Peyer's patch (tissue), 4 donors: Measurements from ENCODE around the gene IL4I1. TPM values are rescaled to one million over a fixed set of nuclear protein-coding genes. Genes with fewer than 3 reads are reported as not detected.

Source experiments
- DNase-seq, 3 donors: peaks; one replicate each; pipeline ENCODE4 v3.0.0-alpha.2; 2017 to 2019
- H3K27ac ChIP-seq, 4 donors: fragments of 200-600 bp; sonication (generic); one replicate each; pipeline ENCODE4 v1.5.1; 2016 to 2019
- H3K27me3 ChIP-seq, 2 donors: fragments of 200-600 bp; sonication (generic); one replicate each; pipeline ENCODE4 v1.5.1; 2019
- H3K36me3 ChIP-seq, 3 donors: fragments of 200-600 bp; sonication (generic); one replicate each; pipeline ENCODE4 v1.5.1; 2016 to 2019
- H3K4me1 ChIP-seq, 4 donors: fragments of 200-600 bp; sonication (generic); one replicate each; pipeline ENCODE4 v1.5.1; 2016 to 2019
- H3K4me3 ChIP-seq, 4 donors: fragments of 200-600 bp; sonication (generic); 1 replicate in 3 of 4; 2 replicates in 1 of 4; pipeline ENCODE4 v1.5.1; 2016 to 2019; ENCODE audit warnings: mild to moderate bottlenecking in 1 of 4
- H3K9me3 ChIP-seq, 4 donors: fragments of 200-600 bp; sonication (generic); one replicate each; pipeline ENCODE4 v1.5.1; 2016 to 2019; ENCODE audit warnings: mild to moderate bottlenecking in 1 of 4
- POLR2A ChIP-seq, 2 donors: fragments of 450-650 bp; IDR thresholded peaks; one replicate each; pipeline ENCODE4 v1.5.1; 2017; ENCODE audit warnings: antibody characterized with exemption in 2 of 2, mild to moderate bottlenecking in 2 of 2, moderate library complexity in 2 of 2
- total RNA-seq, 4 donors: library from RNA; depleted of rRNA; stranded (reverse); fragments of >200 nt; gene quantifications; one replicate each; pipeline ENCODE4 v1.1.0, GENCODE V29; 2016
- TF ChIP-seq, protein P1 (sequence below), 6 experiments: fragments of 450-650 bp in 4 of 6; fragments of 200-600 bp in 2 of 6; sonication (generic) in 1 of 6; IDR thresholded peaks; one replicate each; pipeline ENCODE4 v1.5.1; 2017 to 2019; ENCODE audit warnings: antibody characterized with exemption in 6 of 6, mild to moderate bottlenecking in 3 of 6, moderate library complexity in 1 of 6

The IL4I1 gene
- total RNA-seq, 4 donors from 2014 or later = not detected

DNA sequence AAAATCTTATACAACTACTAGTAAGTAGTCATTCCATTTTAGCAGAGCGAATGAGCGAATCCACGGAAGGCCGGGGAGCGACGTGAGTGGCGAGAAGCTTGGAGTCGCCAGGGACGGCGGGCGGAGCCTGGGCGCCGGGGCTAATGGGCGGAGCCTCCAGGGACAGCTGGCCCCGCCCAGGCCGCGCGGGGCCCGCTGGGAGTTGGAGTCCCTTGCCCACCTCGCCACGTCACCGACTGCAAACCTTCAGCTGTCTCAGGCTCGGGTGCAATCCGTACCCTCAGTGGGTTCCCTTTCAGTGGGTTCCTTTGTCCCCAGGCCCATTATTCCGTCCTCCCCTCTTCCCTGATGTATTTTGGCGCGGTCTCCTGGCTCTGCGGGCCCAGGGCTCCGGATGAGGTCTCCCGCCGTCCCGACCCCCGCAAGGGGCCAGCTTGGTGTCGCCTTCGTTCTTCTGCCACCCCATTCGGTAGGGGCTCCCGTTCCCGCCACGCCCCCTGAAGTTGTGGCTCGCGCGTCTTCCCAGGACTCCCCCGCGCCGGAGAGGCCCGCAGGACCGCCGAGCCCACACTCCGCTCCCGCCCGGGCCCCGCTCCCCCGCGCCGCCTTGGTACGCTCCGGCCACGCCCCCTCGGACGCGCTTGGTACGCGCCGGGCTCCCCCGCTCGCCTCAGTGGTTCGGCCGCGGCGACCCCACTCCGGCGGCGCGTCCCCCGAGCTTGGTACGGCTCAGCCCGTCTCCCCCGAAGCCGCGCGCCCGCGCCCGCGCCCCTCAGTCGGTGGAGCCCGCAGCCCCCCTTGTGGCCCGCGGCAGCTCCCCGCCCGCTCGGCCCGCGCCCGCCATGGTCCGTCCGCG, 46.0 kb downstream of the IL4I1 start, which contains the start of gene PTOV1:
Gene PTOV1, plus strand, starts transcription at position 673 of the 856 bp plus-strand sequence.
- Histone ChIP-seq H3K4me1 (peaks cover 0 to 17% (median 9%) of the 10 kb centered on the region in 4 donors), H3K4me3 (peak within 1 kb of the TSS; percentile 91 to 98 (median 96)), H3K27me3 (no peaks in the 10 kb centered on the region), H3K27ac (peak within 1 kb of the TSS; percentile 95 to 100 (median 99)), H3K9me3 (no peaks in the 10 kb centered on the region), H3K36me3 (peaks cover 0 to 11% (median 0%) of the 10 kb centered on the region in 3 donors)
- TF ChIP-seq POLR2A (IDR thresholded peaks at IDR 0.05) = peak; percentile 65 to 81
- TF ChIP-seq, protein P1, sequence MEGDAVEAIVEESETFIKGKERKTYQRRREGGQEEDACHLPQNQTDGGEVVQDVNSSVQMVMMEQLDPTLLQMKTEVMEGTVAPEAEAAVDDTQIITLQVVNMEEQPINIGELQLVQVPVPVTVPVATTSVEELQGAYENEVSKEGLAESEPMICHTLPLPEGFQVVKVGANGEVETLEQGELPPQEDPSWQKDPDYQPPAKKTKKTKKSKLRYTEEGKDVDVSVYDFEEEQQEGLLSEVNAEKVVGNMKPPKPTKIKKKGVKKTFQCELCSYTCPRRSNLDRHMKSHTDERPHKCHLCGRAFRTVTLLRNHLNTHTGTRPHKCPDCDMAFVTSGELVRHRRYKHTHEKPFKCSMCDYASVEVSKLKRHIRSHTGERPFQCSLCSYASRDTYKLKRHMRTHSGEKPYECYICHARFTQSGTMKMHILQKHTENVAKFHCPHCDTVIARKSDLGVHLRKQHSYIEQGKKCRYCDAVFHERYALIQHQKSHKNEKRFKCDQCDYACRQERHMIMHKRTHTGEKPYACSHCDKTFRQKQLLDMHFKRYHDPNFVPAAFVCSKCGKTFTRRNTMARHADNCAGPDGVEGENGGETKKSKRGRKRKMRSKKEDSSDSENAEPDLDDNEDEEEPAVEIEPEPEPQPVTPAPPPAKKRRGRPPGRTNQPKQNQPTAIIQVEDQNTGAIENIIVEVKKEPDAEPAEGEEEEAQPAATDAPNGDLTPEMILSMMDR (IDR thresholded peaks at IDR 0.05) = peak in 2 of 6 experiments; percentile 5 to 13
- DNase-seq = peak; percentile 90 to 96 (median 95)

DNA sequence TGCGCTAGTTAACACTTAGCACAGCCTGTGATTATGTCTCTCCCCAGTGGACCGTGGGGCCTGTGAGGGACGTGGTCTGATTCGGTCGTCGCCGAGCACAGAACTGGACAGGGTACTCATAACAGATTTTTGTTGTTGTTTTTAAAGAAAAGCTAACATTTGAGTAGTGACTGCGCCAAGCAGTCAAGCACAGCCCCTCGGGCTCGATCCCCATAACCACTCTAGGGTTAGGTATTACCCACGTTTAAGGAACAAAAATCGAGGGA, 46.5 kb downstream of the IL4I1 start:
- H3K27me3 ChIP-seq = no peaks in the 10 kb centered on the region
- H3K4me3 ChIP-seq = peak overlapping the region; percentile 91 to 98 (median 96)
- no peak for DNase-seq
- peak overlapping the region; percentile 95 to 100 (median 99) for H3K27ac ChIP-seq
- peaks cover 0 to 6% (median 0%) of the 10 kb centered on the region in 3 donors for H3K36me3 ChIP-seq
- peaks cover 0 to 17% (median 9%) of the 10 kb centered on the region in 4 donors for H3K4me1 ChIP-seq
- no peaks in the 10 kb centered on the region for H3K9me3 ChIP-seq
- TF ChIP-seq, protein P1 (IDR thresholded peaks at IDR 0.05) = no peak
- TF ChIP-seq POLR2A (IDR thresholded peaks at IDR 0.05) = no peak

GRCh38 chr19:49849433-49850220, 47.1 kb downstream of the IL4I1 start:
- peaks cover 0 to 17% (median 9%) of the 10 kb centered on the region in 4 donors for H3K4me1 ChIP-seq
- H3K27me3 ChIP-seq = no peaks in the 10 kb centered on the region
- peaks cover 0 to under 1% (median 0%) of the 10 kb centered on the region in 3 donors for H3K36me3 ChIP-seq
- no peak for TF ChIP-seq POLR2A (IDR thresholded peaks at IDR 0.05)
- TF ChIP-seq, protein P1 (IDR thresholded peaks at IDR 0.05) = no peak
- peak overlapping the region in 3 of 4 donors; percentile 98 to 100 (median 100) for H3K27ac ChIP-seq
- no peaks in the 10 kb centered on the region for H3K9me3 ChIP-seq
- no peak for DNase-seq
- H3K4me3 ChIP-seq = peak overlapping the region in 2 of 4 donors; percentile 96 to 98

DNA sequence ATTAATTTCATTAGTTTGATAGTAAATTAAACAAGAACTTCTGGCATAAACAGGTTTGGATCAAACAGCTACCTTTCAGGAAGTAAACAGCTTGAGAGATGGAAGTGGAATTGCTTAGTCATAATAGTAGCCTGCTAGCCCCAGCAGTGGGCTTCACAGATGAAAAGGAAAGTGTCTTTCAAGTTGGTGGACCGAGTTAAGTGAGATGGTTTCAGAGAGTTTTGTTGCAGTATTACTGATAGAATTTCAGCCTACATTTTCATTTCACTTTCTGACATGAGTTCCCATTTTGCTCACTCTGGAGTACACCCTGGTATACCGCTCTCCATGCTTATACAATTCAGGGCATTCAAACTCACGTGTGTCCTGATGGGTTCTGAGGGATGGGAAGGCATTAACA, 47.7 kb downstream of the IL4I1 start:
- TF ChIP-seq, protein P1 (IDR thresholded peaks at IDR 0.05) = no peak
- TF ChIP-seq POLR2A (IDR thresholded peaks at IDR 0.05) = no peak
- no peaks in the 10 kb centered on the region for H3K9me3 ChIP-seq
- H3K36me3 ChIP-seq = no peaks in the 10 kb centered on the region
- no peak for DNase-seq
- H3K27ac ChIP-seq = no peak overlapping the region
- H3K4me3 ChIP-seq = no peak overlapping the region
- peaks cover 0 to 17% (median 9%) of the 10 kb centered on the region in 4 donors for H3K4me1 ChIP-seq
- no peaks in the 10 kb centered on the region for H3K27me3 ChIP-seq

- Histone ChIP-seq H3K9me3 (no peaks in the 10 kb centered on the region), H3K27me3 (no peaks in the 10 kb centered on the region), H3K36me3 (no peaks in the 10 kb centered on the region), H3K4me1 (peaks cover 0 to 11% (median 9%) of the 10 kb centered on the region in 4 donors), H3K4me3 (no peak overlapping the region), H3K27ac (peak overlapping the region in 1 of 4 donors; percentile 8)
- DNase-seq = no peak
- TF ChIP-seq POLR2A (IDR thresholded peaks at IDR 0.05) = no peak
- TF ChIP-seq, protein P1 (IDR thresholded peaks at IDR 0.05) = no peak
These were observed 48.7 kb downstream of the IL4I1 start for GRCh38 chr19:49847731-49848696.
